ENCODE data around the gene U2SURP.

DNA sequence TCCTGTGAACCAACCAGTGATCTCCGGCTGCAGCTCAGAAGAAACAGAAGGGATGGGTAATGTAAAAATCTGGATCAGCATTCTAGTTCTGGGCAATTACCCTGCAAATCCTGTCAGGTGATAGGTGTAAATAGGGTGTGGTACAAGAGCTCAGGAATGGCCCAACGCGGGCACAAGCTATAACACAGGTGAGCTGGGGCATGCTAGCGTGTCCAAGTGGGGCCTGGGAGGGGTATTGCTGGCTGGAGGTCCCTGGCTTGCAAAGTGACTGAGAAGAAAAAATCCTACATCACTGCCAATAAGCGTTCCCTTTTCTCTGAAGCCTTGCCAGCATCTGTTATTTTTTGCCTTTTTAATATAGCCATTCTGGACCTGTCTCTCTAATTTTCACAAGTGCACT is 108.5 kb downstream of the U2SURP start:
- TF ChIP-seq, protein P1, sequence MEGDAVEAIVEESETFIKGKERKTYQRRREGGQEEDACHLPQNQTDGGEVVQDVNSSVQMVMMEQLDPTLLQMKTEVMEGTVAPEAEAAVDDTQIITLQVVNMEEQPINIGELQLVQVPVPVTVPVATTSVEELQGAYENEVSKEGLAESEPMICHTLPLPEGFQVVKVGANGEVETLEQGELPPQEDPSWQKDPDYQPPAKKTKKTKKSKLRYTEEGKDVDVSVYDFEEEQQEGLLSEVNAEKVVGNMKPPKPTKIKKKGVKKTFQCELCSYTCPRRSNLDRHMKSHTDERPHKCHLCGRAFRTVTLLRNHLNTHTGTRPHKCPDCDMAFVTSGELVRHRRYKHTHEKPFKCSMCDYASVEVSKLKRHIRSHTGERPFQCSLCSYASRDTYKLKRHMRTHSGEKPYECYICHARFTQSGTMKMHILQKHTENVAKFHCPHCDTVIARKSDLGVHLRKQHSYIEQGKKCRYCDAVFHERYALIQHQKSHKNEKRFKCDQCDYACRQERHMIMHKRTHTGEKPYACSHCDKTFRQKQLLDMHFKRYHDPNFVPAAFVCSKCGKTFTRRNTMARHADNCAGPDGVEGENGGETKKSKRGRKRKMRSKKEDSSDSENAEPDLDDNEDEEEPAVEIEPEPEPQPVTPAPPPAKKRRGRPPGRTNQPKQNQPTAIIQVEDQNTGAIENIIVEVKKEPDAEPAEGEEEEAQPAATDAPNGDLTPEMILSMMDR (IDR thresholded peaks at IDR 0.05; ENCODE audit: poor library complexity): no peak
- TF ChIP-seq EZH2 (IDR thresholded peaks at IDR 0.05; ENCODE audit: borderline replicate concordance): no peak

Data from hepatocyte (in vitro differentiated cells).